Activated naive CD4-positive, alpha-beta T cell treated with anti-CD3 and anti-CD28 coated beads, Interleukin-2, amount 50 U/mL, for 24 hours (primary cell): ENCODE measurements around the gene ARAP3.

Experiments
- H3K27ac Mint-ChIP-seq: one replicate; pipeline ENCODE4 v1.8.0; 2021; ENCODE audit warnings: mild to moderate bottlenecking, mixed read lengths
- H3K27me3 Mint-ChIP-seq: one replicate; pipeline ENCODE4 v1.8.0; 2021; ENCODE audit warnings: mixed read lengths
- H3K36me3 Mint-ChIP-seq: one replicate; pipeline ENCODE4 v1.8.0; 2021; ENCODE audit warnings: mixed read lengths
- H3K4me1 Mint-ChIP-seq: one replicate; pipeline ENCODE4 v1.8.0; 2021; ENCODE audit warnings: mixed read lengths
- H3K4me3 Mint-ChIP-seq: one replicate; pipeline ENCODE4 v1.8.0; 2021; ENCODE audit warnings: mild to moderate bottlenecking, mixed read lengths
- H3K9me3 Mint-ChIP-seq: one replicate; pipeline ENCODE4 v1.8.0; 2021; ENCODE audit warnings: mixed read lengths

Gene ARAP3

DNA sequence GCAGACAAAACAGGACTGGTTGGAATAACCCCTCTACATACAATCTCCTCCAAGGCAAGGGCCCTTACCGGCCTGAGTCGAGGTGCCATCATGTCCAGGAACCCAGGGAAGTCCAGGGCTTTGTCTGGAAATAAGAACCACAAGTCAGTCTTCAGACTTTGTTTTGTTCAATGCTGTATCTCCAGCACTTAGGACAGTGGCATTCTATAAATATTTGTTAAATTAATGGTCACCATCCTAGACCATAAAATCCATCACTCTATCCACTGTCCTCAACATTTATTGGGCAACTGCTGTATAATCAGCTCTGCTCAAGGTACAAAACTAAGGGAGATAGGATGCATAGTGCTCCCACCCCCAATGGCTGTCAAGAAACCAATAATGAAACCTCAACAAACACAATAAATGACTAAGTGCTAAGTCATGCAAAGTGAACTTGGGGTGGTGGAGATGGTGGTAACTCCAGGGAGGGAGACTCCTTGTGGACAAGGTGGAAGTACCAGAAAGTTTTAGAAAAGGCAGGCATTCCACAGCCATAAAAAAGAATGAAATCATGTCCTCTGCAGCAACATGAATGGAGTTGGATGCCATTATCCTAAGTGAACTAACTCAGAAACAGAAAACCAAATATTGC is 40.3 kb downstream of the ARAP3 start:
- peaks cover 5% of the 10 kb centered on the region for H3K36me3 Mint-ChIP-seq
- peaks cover 29% of the 10 kb centered on the region for H3K4me1 Mint-ChIP-seq
- no peaks in the 10 kb centered on the region for H3K27me3 Mint-ChIP-seq
- no peak overlapping the region for H3K4me3 Mint-ChIP-seq
- H3K9me3 Mint-ChIP-seq, result no peaks in the 10 kb centered on the region
- H3K27ac Mint-ChIP-seq, result peak overlapping the region; percentile 75

DNA sequence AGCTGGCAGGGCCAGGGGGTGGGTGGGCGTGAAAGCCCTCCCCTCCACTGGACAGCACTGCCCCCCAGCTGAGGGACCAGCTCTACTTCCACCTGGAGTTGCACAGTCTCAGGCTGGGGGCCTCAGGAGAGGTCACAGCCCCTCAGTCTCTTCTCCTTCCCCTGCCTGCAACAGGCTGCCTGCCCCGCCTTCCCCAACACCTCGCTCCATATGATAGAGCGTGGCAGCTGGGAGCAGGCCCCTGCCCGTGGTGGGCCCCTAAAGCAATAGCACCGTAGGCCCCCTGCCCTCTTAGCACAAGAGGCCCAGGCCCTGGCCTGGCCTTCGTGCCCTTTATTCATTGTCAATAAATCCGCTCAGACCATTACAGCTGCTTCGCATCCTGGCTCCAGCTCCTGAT is 41.3 kb downstream of the ARAP3 start:
- Mint-ChIP-seq H3K4me3 (no peak overlapping the region), H3K4me1 (peaks cover 32% of the 10 kb centered on the region), H3K9me3 (no peaks in the 10 kb centered on the region), H3K27me3 (no peaks in the 10 kb centered on the region), H3K36me3 (peaks cover 5% of the 10 kb centered on the region), H3K27ac (peak overlapping the region; percentile 68)

DNA sequence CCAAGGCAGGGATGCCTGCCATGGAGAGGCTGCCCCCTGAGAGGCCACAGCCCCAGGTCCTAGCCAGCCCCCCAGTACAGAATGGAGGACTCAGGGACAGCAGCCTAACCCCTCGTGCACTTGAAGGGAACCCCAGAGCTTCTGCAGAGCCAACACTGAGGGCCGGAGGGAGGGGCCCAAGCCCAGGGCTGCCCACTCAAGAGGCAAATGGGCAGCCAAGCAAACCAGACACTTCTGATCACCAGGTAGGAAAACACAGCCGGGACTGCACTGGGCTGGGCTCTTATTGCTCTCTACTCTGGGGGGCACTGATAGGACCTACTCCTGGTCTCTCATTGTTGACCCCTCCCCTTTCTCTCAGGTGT is 42.0 kb downstream of the ARAP3 start:
- no peak overlapping the region for H3K27ac Mint-ChIP-seq
- H3K36me3 Mint-ChIP-seq, result peaks cover 6% of the 10 kb centered on the region
- no peaks in the 10 kb centered on the region for H3K9me3 Mint-ChIP-seq
- H3K27me3 Mint-ChIP-seq, result no peaks in the 10 kb centered on the region
- no peak overlapping the region for H3K4me3 Mint-ChIP-seq
- H3K4me1 Mint-ChIP-seq, result peaks cover 38% of the 10 kb centered on the region

DNA sequence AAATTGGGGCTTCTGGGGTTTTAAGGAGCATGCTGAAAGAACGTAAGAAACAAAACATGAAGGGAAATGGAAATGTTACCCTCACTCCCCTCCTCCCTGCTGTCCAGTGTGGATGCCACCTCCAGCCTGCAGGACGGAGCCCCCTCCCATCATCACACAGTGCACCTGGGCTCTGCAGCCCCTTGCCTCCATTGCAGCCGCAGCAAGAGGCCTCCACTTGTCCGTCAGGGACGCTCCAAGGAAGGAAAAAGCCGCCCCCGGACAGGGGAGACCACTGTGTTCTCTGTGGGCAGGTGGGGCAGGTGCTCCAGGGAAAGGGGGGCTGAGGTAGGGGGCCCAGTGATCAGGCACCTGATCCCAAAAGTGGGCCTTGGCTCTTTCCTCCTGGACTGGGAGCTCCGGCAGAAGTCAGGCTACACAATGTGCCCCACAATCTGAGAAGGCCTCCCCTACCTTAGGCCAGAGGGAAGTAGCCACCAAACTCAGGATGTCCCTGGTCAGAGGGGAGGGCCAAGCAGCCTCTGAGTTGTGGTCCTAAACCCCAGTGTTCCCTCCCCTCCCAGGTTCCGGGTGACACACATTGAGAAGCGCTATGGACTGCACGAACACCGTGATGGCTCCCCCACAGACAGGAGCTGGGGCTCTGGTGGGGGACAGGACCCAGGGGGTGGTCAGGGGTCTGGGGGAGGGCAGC is 42.5 kb downstream of the ARAP3 start:
- Mint-ChIP-seq H3K9me3 (no peaks in the 10 kb centered on the region), H3K4me1 (peaks cover 43% of the 10 kb centered on the region), H3K27me3 (no peaks in the 10 kb centered on the region), H3K36me3 (peaks cover 7% of the 10 kb centered on the region), H3K27ac (no peak overlapping the region), H3K4me3 (no peak overlapping the region)

DNA sequence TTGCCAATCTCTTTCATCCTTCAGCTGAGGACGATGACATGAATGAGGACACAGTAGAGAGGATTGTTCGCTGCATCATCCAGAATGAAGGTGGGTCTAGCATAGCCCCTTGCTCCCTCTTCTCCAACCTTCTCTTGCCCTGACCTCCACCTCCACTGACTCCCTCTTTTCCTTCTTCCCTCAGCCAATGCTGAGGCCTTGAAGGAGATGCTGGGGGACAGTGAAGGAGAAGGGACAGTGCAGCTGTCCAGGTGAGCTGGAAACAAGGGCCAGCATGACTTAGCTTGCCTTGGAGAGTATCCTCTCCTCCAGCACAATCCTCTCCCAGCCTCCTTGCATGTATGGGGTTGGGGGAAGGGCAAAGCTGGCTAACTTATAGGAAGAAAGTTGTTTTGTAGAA is 43.3 kb downstream of the ARAP3 start:
- H3K27ac Mint-ChIP-seq, result peak overlapping the region; percentile 17
- H3K4me1 Mint-ChIP-seq, result peaks cover 50% of the 10 kb centered on the region
- no peaks in the 10 kb centered on the region for H3K27me3 Mint-ChIP-seq
- no peaks in the 10 kb centered on the region for H3K9me3 Mint-ChIP-seq
- H3K4me3 Mint-ChIP-seq, result peak overlapping the region; percentile 88
- peaks cover 7% of the 10 kb centered on the region for H3K36me3 Mint-ChIP-seq

DNA sequence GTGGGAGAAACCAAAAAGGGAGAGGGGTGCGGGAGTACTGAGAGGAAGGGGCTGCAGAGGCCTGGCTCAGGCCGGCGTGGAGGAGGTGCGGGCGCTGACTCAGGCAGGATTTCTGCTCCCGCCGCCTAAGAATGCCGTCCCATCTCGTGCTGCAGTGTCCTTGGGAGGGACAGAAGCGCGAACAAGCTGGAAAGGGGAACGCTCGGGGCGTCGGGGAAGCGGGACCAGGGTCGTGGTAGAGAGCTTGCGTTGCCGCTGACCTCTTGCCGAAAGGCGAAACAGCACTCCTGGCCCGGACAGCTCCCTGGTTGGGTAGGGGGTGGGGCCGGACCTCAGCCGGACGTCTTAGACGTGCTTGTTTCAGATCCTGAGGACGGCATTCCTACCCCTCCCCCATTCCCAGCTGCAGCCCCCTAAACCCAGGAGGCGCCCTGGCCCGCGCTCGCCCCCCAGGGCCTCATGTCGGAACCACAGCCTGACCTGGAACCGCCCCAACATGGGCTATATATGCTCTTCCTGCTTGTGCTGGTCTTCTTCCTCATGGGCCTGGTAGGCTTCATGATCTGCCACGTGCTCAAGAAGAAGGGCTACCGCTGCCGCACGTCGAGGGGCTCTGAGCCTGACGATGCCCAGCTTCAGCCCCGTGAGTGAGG is 44.1 kb downstream of the ARAP3 start:
- H3K36me3 Mint-ChIP-seq, result peaks cover 7% of the 10 kb centered on the region
- no peaks in the 10 kb centered on the region for H3K9me3 Mint-ChIP-seq
- peak overlapping the region; percentile 88 for H3K4me3 Mint-ChIP-seq
- H3K4me1 Mint-ChIP-seq, result peaks cover 53% of the 10 kb centered on the region
- H3K27me3 Mint-ChIP-seq, result no peaks in the 10 kb centered on the region
- H3K27ac Mint-ChIP-seq, result peak overlapping the region; percentile 91

DNA sequence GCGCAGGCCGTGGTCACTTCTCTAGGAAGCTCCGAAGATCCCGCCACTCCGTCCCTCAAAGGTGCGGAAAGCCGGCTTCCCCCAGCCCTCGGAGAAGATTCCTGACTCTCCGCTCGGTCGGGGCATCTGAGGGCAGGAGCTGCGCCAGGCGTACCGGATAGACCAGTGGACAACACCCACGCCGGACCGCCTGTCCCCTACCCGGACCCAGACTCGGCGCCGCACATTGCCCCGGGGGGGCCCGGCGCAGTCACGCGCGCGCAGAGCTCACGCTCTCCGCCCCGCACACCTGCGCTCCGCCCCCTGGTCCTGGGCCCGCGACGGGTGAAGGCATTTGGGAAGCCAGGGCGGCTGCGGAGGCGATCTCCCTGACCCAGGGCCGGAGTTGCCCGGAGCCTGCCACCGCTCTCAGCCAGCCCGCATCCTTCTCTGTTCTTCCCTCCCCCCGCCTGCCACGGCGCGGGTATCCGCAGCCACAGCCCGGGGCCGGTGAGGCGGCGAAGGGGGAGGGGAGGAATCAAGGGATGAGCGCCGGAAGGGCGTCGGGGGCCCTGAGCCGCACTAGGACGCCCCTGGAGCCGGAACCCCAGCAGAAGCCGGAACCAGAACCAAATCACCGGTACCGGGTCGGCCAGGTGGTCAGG is 44.8 kb downstream of the ARAP3 start:
- Mint-ChIP-seq H3K27me3 (no peaks in the 10 kb centered on the region), H3K9me3 (no peaks in the 10 kb centered on the region), H3K4me1 (peaks cover 59% of the 10 kb centered on the region), H3K4me3 (peak overlapping the region; percentile 88), H3K36me3 (peaks cover 7% of the 10 kb centered on the region), H3K27ac (no peak overlapping the region)

DNA sequence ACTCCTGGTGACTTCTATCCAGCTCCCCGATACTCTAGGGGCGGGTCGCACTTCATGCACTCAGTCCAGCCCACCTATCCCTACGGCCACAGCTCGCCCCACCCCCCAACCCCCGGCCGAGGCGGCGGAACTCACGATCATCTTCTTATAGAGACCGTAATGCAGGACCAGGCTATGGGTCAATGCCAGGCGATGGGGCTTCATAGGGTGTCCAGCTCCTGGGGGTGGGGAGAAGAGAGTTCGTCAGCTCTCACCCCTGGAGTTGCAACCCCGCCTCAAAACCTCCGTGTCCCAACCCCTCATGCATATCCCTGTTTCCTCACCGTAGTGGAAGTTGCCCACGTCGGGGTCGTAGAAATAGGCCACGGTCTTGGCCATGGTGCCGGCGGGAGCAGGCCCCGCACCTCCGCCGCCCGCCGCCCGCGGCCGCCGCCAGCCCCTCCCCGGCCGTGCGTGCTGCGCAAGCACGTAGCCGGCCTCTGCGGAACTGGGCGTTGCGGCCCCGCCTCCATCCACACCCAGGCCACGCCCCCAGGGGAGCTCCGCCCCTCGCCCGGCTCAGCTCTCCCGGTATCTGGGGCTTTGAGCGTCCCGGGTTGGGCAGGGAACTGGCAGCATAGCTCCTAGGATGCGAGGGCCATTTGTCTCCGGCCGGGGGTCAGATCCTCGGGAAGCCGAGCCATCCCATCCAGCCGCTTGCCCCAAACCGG is 45.5 kb downstream of the ARAP3 start, which contains the start of the genes HDAC3 and RELL2:
TSS of gene HDAC3 (minus strand) at position 437 of the 710 bp plus-strand sequence. CDS start at position 378, 59 bp downstream.
TSS of gene RELL2 (plus strand) at position 585 of the 710 bp plus-strand sequence. CDS start 1,229 bp downstream, outside the sequence.
- H3K27me3 Mint-ChIP-seq, result no peaks in the 10 kb centered on the region
- peak within 1 kb of the TSS; percentile 36 for H3K27ac Mint-ChIP-seq
- H3K4me1 Mint-ChIP-seq, result peaks cover 57% of the 10 kb centered on the region
- no peaks in the 10 kb centered on the region for H3K9me3 Mint-ChIP-seq
- peaks cover 7% of the 10 kb centered on the region for H3K36me3 Mint-ChIP-seq
- peak within 1 kb of the TSS; percentile 90 for H3K4me3 Mint-ChIP-seq

DNA sequence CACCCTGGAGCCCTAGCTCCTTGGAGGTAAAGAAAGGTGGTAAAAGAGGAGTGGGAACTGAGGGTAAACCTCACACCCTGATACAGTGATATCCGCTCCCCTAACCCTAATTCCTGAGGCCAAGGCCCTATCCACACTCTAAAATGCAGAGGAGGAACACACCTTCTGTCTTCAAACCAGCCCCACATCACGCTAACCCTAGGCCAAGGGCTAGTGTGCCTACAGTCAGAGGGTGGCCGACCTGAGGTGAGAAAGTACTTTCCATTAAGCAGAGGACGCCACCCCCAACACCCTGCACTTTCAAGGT is 46.0 kb downstream of the ARAP3 start:
- Mint-ChIP-seq H3K27me3 (no peaks in the 10 kb centered on the region), H3K9me3 (no peaks in the 10 kb centered on the region), H3K36me3 (peaks cover 4% of the 10 kb centered on the region), H3K4me1 (peaks cover 57% of the 10 kb centered on the region), H3K27ac (peak overlapping the region; percentile 36), H3K4me3 (peak overlapping the region; percentile 90)

DNA sequence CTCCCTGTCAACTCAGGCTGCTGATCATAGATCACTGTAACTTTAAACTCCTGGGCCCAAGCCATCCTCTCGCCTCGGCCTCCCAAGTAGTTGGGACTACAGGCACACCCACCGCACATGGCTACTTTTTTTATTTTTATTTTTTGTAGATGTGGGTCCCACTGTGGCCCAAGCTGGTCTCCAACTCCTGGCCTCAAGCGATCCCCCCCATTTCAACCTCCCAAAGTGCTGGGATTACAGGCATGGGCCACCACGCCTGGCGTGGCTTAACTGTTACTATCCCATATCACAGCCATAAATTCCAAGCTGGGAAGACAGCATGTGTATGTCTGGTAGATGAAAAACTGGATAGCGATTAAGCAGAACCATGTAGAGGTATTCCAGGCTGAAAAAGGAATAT is 46.4 kb downstream of the ARAP3 start:
- H3K4me1 Mint-ChIP-seq, result peaks cover 55% of the 10 kb centered on the region
- peak overlapping the region; percentile 36 for H3K27ac Mint-ChIP-seq
- peaks cover 2% of the 10 kb centered on the region for H3K36me3 Mint-ChIP-seq
- peak overlapping the region; percentile 90 for H3K4me3 Mint-ChIP-seq
- no peaks in the 10 kb centered on the region for H3K9me3 Mint-ChIP-seq
- no peaks in the 10 kb centered on the region for H3K27me3 Mint-ChIP-seq

DNA sequence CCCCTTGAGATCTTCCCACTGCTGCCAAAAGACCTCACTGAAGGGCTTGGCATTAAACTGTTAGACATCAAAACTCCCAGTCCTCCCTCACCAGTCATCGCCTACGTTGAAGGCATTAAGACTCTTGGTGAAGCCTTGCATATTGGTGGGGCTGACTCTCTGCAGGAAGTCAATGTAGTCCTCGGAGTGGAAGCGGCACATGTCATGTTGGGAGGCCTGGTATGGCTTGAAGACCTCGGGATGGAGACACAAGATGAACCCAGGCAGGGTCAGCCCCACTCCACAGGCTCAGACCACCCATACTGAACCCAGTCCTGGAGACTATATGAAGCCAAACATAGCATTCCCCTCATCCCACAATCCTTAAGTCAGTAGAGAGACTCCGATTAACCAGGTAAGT is 47.3 kb downstream of the ARAP3 start:
- peak overlapping the region; percentile 90 for H3K4me3 Mint-ChIP-seq
- H3K27me3 Mint-ChIP-seq, result no peaks in the 10 kb centered on the region
- no peak overlapping the region for H3K27ac Mint-ChIP-seq
- H3K4me1 Mint-ChIP-seq, result peaks cover 55% of the 10 kb centered on the region
- H3K36me3 Mint-ChIP-seq, result peaks cover 2% of the 10 kb centered on the region
- no peaks in the 10 kb centered on the region for H3K9me3 Mint-ChIP-seq

DNA sequence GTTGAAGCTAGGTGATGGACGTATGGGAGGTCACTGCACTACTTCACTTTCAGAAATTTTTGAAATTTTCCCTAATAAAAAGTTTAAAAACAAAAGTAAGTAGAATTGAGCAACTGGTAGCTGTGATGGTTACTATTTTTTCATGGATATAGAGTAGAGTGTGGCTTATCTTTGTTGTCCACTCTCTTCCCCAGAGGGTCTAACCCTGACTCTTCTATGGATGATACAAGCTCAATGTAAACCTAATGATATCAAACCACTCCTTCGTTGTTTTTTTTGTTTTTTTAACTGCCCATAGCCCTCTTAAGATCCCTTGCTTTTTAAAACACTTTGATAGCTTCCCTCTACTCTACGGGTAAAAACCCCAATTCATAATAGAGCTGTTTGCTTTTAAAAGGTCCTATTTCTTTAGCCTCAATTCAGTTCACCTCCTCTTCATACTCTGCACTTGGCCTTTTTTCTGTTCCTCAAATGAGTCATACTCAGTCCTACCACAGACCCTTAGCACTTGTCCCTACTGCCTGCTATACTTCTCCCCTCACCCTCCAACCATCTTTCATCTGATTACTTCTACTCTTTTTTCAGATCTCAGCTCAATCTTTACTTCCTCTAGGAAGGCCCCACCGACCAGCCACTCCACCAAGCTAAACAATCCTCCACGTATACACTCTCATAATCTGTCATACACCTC is 48.0 kb downstream of the ARAP3 start:
- peak overlapping the region; percentile 12 for H3K4me3 Mint-ChIP-seq
- H3K27me3 Mint-ChIP-seq, result no peaks in the 10 kb centered on the region
- H3K9me3 Mint-ChIP-seq, result no peaks in the 10 kb centered on the region
- H3K4me1 Mint-ChIP-seq, result peaks cover 52% of the 10 kb centered on the region
- no peak overlapping the region for H3K27ac Mint-ChIP-seq
- H3K36me3 Mint-ChIP-seq, result peaks cover 2% of the 10 kb centered on the region

DNA sequence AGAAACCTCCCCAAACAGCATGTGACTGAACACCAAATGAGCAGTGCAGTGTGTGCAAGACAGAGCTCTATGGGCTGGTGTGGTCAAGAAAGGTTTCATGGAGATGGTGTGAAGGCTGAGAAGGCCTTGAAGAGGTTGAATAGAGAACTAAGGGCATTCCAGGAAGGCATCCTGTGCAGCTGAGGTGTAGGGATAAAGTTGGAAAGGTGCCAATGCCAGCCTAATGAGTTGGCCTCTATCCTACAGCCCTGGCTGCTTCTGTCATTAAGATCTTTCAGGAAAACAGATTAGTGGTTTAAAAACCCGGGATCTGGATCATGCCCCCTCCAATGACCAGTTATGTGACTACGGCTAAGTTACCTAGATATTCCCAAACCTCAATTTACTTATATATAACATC is 49.4 kb downstream of the ARAP3 start:
- Mint-ChIP-seq H3K4me3 (no peak overlapping the region), H3K27me3 (no peaks in the 10 kb centered on the region), H3K36me3 (peaks cover 6% of the 10 kb centered on the region), H3K27ac (no peak overlapping the region), H3K9me3 (no peaks in the 10 kb centered on the region), H3K4me1 (peaks cover 43% of the 10 kb centered on the region)

DNA sequence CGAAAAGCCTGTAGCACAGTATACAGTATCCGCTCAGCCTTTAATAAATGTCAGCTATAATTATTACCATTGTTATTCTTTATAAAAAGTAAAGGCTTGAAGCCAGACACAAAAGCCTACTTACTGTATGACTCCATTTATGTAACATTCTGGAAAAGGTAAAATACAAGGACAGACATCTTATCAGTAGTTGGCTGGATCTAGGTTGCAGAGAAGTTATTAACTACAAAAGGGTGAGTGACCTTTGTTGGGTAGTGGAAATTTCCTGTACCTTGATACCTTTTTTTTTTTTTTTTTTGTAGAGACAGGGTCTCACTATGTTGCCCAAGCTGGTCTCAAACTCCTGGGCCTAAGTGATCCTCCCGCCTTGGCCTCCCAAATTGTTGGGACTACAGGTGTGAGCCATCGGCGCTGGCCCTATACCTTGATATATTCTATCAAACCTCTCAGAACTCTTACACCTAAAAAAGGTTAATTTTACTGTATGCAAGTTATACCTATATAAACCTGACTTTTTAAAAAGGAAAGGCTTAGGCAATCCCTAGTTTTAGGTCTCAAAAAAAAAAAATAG is 51.4 kb downstream of the ARAP3 start:
- Mint-ChIP-seq H3K36me3 (peaks cover 9% of the 10 kb centered on the region), H3K27ac (no peak overlapping the region), H3K4me1 (peaks cover 36% of the 10 kb centered on the region), H3K9me3 (no peaks in the 10 kb centered on the region), H3K27me3 (no peaks in the 10 kb centered on the region), H3K4me3 (no peak overlapping the region)
